ENCODE data around the gene ARL9.

Gene ARL9

DNA sequence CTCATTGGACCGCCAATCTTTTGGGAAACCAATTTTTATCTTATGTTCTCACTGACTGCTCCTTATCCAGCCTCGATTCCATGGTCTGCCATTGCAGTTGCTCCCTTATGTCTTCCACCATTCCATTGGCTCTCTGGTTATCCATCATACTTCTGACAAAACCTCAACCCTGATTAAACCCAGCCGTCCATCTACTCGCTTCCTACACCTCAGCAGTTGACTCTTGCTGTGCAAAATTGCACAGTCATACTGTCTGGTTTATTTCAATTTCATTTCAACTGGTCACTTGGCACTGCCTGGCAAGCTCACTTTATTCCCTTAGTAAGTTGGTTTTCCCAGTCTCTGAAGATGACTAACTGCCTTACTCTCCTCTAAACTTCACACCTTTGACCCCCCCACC, 26.2 kb downstream of the ARL9 start:
- DNase-seq (ENCODE audit: low read depth): no peak

GRCh38 chr4:56532239-56532638, 26.6 kb downstream of the ARL9 start:
- DNase-seq (ENCODE audit: low read depth): no peak

GRCh38 chr4:56535915-56536314, 30.3 kb downstream of the ARL9 start:
- DNase-seq (ENCODE audit: low read depth): no peak

GRCh38 chr4:56537147-56537546, 31.6 kb downstream of the ARL9 start:
- DNase-seq (ENCODE audit: low read depth): no peak

DNA sequence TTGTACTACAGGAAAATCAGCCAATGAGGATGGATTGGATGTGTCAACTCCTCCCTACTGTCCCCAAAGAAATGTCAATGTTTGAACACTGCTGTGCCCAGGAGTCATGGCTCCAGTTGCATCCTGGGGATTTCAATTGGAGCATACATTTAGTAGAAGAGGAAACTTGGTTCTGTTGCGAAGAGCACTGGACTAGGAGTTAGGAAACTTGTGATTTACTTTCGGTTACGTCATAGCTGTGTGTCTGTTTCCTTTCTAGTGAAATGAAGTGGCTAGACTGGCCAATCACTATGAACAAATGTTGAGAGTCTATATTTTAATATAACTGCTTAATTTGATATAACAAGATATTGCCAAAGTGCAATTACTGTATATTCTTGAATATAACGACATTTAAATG, 35.2 kb downstream of the ARL9 start:
- DNase-seq (ENCODE audit: low read depth): no peak

- DNase-seq (ENCODE audit: low read depth): peak; percentile 76
These were observed 39.1 kb downstream of the ARL9 start for GRCh38 chr4:56544573-56545131.

DNA sequence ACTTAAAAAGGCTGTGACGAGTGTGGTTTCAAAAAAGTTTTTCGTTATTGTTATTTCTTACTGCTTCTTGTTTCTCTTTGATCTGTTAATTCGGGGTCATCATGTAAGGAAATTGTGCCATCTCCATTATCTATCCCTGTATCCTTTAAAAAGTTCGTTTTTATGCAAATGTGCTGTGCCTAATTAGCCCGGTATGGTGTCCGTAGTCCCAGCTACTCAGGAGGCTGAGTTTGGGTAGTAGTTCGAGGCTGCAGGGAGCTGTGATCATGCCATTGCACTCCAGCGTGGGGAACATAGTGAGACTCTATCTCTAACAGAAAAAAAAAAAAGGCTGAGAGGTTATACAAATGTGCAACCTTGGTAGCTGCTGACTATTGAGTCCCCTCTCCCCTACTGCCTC, 45.1 kb downstream of the ARL9 start:
- DNase-seq (ENCODE audit: low read depth): no peak

- no peak for DNase-seq (ENCODE audit: low read depth)
These were observed 45.9 kb downstream of the ARL9 start for GRCh38 chr4:56551516-56551915.

DNA sequence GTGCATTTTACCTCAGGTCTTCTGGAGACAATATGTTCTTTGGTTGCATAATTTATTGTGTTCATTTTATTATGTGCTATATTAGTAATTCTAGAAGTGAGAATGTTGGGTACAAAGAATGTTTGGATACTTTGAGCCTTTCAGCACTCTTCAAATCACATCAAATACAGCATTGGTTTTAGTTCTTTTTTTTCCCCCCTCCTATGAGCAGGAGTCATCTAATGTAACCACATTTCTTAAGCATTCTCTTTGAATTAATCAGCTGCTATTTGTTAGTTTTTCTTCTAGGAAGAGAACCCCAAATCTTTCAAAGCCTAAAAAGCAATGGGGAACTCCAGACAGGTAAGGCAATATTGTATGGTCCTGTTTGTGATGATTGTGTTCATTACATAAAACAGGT, 46.7 kb downstream of the ARL9 start:
- DNase-seq (ENCODE audit: low read depth): no peak

DNA sequence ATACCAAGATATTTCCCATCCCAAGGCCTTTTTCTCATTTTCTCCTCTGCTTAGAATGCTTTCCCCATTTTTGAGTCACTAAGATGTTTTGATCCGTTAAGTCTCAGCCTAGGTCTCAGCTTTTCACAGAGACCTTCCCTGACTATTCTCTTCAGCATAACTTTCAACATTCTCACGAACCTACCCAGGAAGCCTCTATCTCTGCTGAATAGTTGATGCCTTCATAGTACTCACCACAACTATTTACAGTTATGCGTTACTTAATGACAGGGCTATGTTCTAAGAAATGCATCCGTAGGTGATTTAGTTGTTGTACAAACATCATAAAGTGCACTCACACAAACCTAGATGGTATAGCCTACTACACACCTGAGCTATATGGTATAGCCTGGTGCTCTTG, 64.5 kb downstream of the ARL9 start:
- DNase-seq (ENCODE audit: low read depth): no peak
